Panc1 (cell line): ENCODE data around the gene PCDHA12.

Source experiments
- POLR2AphosphoS5 ChIP-seq: IDR thresholded peaks from 2 replicates; pipeline ENCODE4 v1.6.1; 2012; ENCODE audit warnings: mild to moderate bottlenecking, low read depth, low read length, moderate library complexity
- SIN3A ChIP-seq: IDR thresholded peaks from 2 replicates; pipeline ENCODE4 v1.6.1; 2012; ENCODE audit warnings: low read depth, mild to moderate bottlenecking, low read length, moderate library complexity, borderline replicate concordance; ENCODE audit not compliant: insufficient read depth
- TCF7L2 ChIP-seq: IDR thresholded peaks from 2 replicates; pipeline ENCODE4 v1.6.1; 2011; ENCODE audit warnings: mild to moderate bottlenecking, low read depth, low read length, inconsistent platforms
- TF ChIP-seq, protein P1 (sequence below), 2 experiments: IDR thresholded peaks; 2 replicates each; pipeline ENCODE4 v1.6.1; 2011 to 2012; ENCODE audit warnings: low read depth in 2 of 2, control low read depth in 1 of 2, low read length in 1 of 2, mild to moderate bottlenecking in 1 of 2, moderate library complexity in 1 of 2; ENCODE audit not compliant: insufficient read depth in 1 of 2
- TF ChIP-seq, protein P2 (sequence below): fragments of 450-650 bp; IDR thresholded peaks from 2 replicates; pipeline ENCODE4 v1.5.1; 2017; ENCODE audit warnings: mild to moderate bottlenecking

DNA sequence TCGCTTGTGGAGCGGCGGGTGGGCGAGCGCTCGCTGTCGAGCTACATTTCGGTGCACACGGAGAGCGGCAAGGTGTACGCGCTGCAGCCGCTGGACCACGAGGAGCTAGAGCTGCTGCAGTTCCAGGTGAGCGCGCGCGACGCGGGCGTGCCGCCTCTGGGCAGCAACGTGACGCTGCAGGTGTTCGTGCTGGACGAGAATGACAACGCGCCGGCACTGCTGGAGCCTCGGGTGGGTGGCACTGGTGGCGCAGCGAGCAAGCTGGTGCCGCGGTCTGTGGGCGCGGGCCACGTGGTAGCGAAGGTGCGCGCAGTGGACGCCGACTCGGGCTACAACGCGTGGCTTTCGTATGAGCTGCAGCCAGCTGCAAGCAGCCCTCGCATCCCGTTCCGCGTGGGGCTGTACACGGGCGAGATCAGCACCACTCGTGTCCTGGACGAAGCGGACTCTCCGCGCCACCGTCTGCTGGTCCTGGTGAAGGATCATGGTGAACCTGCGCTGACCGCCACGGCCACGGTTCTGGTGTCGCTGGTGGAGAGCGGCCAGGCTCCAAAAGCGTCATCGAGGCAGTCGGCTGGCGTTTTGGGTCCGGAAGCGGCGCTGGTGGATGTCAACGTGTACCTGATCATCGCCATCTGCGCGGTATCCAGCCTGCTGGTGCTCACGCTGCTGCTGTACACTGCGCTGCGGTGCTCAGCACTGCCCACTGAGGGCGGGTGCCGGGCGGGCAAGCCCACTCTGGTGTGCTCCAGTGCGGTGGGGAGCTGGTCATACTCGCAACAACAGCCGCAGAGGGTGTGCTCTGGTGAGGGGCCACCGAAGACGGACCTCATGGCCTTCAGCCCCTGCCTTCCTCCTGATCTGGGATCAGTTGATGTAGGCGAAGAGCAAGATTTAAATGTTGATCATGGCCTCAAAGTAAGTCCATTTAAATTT lies 32.0 kb upstream of the PCDHA12 start:
- TF ChIP-seq, protein P1, sequence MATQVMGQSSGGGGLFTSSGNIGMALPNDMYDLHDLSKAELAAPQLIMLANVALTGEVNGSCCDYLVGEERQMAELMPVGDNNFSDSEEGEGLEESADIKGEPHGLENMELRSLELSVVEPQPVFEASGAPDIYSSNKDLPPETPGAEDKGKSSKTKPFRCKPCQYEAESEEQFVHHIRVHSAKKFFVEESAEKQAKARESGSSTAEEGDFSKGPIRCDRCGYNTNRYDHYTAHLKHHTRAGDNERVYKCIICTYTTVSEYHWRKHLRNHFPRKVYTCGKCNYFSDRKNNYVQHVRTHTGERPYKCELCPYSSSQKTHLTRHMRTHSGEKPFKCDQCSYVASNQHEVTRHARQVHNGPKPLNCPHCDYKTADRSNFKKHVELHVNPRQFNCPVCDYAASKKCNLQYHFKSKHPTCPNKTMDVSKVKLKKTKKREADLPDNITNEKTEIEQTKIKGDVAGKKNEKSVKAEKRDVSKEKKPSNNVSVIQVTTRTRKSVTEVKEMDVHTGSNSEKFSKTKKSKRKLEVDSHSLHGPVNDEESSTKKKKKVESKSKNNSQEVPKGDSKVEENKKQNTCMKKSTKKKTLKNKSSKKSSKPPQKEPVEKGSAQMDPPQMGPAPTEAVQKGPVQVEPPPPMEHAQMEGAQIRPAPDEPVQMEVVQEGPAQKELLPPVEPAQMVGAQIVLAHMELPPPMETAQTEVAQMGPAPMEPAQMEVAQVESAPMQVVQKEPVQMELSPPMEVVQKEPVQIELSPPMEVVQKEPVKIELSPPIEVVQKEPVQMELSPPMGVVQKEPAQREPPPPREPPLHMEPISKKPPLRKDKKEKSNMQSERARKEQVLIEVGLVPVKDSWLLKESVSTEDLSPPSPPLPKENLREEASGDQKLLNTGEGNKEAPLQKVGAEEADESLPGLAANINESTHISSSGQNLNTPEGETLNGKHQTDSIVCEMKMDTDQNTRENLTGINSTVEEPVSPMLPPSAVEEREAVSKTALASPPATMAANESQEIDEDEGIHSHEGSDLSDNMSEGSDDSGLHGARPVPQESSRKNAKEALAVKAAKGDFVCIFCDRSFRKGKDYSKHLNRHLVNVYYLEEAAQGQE (IDR thresholded peaks at IDR 0.05; ENCODE audit: insufficient read depth in 1 of 2, low read depth in 2 of 2, low read length in 1 of 2): no peak
- TF ChIP-seq, protein P2, sequence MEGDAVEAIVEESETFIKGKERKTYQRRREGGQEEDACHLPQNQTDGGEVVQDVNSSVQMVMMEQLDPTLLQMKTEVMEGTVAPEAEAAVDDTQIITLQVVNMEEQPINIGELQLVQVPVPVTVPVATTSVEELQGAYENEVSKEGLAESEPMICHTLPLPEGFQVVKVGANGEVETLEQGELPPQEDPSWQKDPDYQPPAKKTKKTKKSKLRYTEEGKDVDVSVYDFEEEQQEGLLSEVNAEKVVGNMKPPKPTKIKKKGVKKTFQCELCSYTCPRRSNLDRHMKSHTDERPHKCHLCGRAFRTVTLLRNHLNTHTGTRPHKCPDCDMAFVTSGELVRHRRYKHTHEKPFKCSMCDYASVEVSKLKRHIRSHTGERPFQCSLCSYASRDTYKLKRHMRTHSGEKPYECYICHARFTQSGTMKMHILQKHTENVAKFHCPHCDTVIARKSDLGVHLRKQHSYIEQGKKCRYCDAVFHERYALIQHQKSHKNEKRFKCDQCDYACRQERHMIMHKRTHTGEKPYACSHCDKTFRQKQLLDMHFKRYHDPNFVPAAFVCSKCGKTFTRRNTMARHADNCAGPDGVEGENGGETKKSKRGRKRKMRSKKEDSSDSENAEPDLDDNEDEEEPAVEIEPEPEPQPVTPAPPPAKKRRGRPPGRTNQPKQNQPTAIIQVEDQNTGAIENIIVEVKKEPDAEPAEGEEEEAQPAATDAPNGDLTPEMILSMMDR: no peak
- TF ChIP-seq POLR2AphosphoS5 (no peak), TCF7L2 (no peak), SIN3A (no peak)
